ENCODE data around the gene LCTL.

GRCh38 chr15:66515901-66516322 is 49.9 kb downstream of the LCTL start:
- TF ChIP-seq CTCF (conservative IDR thresholded peaks at IDR 0.05; ENCODE audit: low read depth, low read length), result no peak
- TF ChIP-seq EZH2 (IDR thresholded peaks at IDR 0.05; ENCODE audit: borderline replicate concordance, low read depth, low read length, poor library complexity, severe bottlenecking), result no peak

Data from A673 (cell line).